ENCODE data around the gene IQCF6.

IQCF6 gene

GRCh38 chr3:51779137-51779536 lies at the start of gene IQCF6:
Gene IQCF6 (minus strand): TSS chr3:51779237. CDS start chr3:51779224, 13 bp downstream.
- no peak for TF ChIP-seq CTCF (IDR thresholded peaks at IDR 0.05; ENCODE audit: insufficient read depth, low read depth, low read length, missing control alignments)
- H3K4me3 ChIP-seq (ENCODE audit: low read length), result no peak within 1 kb of the TSS

GRCh38 chr3:51828297-51828696 lies 49.3 kb upstream of the IQCF6 start:
- DNase-seq (ENCODE audit: low read depth), result no peak
- H3K4me3 ChIP-seq (ENCODE audit: low read length), result no peak overlapping the region
- no peak for TF ChIP-seq CTCF (IDR thresholded peaks at IDR 0.05; ENCODE audit: insufficient read depth, low read depth, low read length, missing control alignments)

More at GRCh38 chr3:51779137-51779536, at the start of gene IQCF6:
- no peak for DNase-seq (ENCODE audit: low read depth)

GRCh38 chr3:51819709-51820406 lies 40.8 kb upstream of the IQCF6 start:
- no peak for DNase-seq (ENCODE audit: low read depth)
- no peak overlapping the region for H3K4me3 ChIP-seq (ENCODE audit: low read length)
- TF ChIP-seq CTCF (IDR thresholded peaks at IDR 0.05; ENCODE audit: insufficient read depth, low read depth, low read length, missing control alignments), result peak; percentile 18

- no peak for TF ChIP-seq CTCF (IDR thresholded peaks at IDR 0.05; ENCODE audit: insufficient read depth, low read depth, low read length, missing control alignments)
- no peak for DNase-seq (ENCODE audit: low read depth)
Measured at GRCh38 chr3:51819151-51819550, 40.1 kb upstream of the IQCF6 start.

GRCh38 chr3:51817375-51817774 lies 38.3 kb upstream of the IQCF6 start:
- TF ChIP-seq CTCF (IDR thresholded peaks at IDR 0.05; ENCODE audit: insufficient read depth, low read depth, low read length, missing control alignments), result no peak
- H3K4me3 ChIP-seq (ENCODE audit: low read length), result no peak overlapping the region
- no peak for DNase-seq (ENCODE audit: low read depth)

More at GRCh38 chr3:51819151-51819550, 40.1 kb upstream of the IQCF6 start:
- H3K4me3 ChIP-seq (ENCODE audit: low read length), result no peak overlapping the region

GRCh38 chr3:51816723-51817122 lies 37.7 kb upstream of the IQCF6 start:
- no peak for DNase-seq (ENCODE audit: low read depth)
- no peak for TF ChIP-seq CTCF (IDR thresholded peaks at IDR 0.05; ENCODE audit: insufficient read depth, low read depth, low read length, missing control alignments)
- no peak overlapping the region for H3K4me3 ChIP-seq (ENCODE audit: low read length)

GRCh38 chr3:51815614-51816013 lies 36.6 kb upstream of the IQCF6 start:
- no peak overlapping the region for H3K4me3 ChIP-seq (ENCODE audit: low read length)
- TF ChIP-seq CTCF (IDR thresholded peaks at IDR 0.05; ENCODE audit: insufficient read depth, low read depth, low read length, missing control alignments), result no peak
- no peak for DNase-seq (ENCODE audit: low read depth)
